ENCODE measurements around the gene CBLL2. TPM values are rescaled to one million over a fixed set of nuclear protein-coding genes. Genes with fewer than 3 reads are reported as not detected.

The CBLL2 gene
- polyA plus RNA-seq, 3 donors: not detected

DNA sequence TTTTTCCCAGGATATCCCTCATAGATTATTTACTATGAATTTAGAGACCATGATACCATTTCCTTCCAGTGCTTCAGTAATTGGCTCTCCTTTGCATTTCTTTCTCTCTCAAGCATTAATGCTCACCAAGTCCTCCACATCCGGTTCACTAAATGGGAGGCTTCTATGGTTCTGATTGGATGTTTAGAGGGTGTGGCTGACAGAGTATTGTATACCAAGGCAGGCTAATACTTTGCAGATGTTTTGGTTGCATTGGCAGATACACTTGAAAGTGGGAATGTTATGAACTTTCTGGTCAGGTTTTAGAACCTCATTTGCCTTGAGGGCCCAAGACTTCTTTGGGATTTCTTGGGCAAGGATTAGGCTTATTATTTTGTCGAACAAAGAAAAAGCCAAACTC is 24.2 kb downstream of the CBLL2 start:
- intact Hi-C loops (cut with micrococcal nuclease): no loop called here
- H3K27ac ChIP-seq (ENCODE audit: low read depth in 1 of 2, low read length in 2 of 2): no peak overlapping the region
- no peak overlapping the region for H3K4me3 ChIP-seq (replicated peaks in 1 of 3; ENCODE audit: low read depth in 2 of 3, low read length in 3 of 3)
- H2AFZ ChIP-seq (ENCODE audit: insufficient read depth, low read depth, low read length, poor library complexity, severe bottlenecking): no peak overlapping the region
- peaks cover 1 to 3% (median 3%) of the 10 kb centered on the region in 3 donors for H3K27me3 Mint-ChIP-seq (ENCODE audit: low read depth in 3 of 3)
- no peak overlapping the region for H3K4me3 Mint-ChIP-seq
- H3K4me1 Mint-ChIP-seq: no peaks in the 10 kb centered on the region
- no peaks in the 10 kb centered on the region for H3K9me3 ChIP-seq (replicated peaks in 1 of 2; ENCODE audit: control insufficient read depth in 1 of 2, insufficient read depth in 1 of 2, low read length in 2 of 2)
- no peak for DNase-seq
- TF ChIP-seq, protein P1, sequence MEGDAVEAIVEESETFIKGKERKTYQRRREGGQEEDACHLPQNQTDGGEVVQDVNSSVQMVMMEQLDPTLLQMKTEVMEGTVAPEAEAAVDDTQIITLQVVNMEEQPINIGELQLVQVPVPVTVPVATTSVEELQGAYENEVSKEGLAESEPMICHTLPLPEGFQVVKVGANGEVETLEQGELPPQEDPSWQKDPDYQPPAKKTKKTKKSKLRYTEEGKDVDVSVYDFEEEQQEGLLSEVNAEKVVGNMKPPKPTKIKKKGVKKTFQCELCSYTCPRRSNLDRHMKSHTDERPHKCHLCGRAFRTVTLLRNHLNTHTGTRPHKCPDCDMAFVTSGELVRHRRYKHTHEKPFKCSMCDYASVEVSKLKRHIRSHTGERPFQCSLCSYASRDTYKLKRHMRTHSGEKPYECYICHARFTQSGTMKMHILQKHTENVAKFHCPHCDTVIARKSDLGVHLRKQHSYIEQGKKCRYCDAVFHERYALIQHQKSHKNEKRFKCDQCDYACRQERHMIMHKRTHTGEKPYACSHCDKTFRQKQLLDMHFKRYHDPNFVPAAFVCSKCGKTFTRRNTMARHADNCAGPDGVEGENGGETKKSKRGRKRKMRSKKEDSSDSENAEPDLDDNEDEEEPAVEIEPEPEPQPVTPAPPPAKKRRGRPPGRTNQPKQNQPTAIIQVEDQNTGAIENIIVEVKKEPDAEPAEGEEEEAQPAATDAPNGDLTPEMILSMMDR (IDR thresholded peaks at IDR 0.05): no peak
- no peaks in the 10 kb centered on the region for H3K79me2 ChIP-seq (ENCODE audit: insufficient read depth, low read length)
- H3K27ac Mint-ChIP-seq: no peak overlapping the region
- no CpG with 5 or more reads among the region's 2 CpGs for WGBS (ENCODE audit: insufficient coverage)
- H3K36me3 ChIP-seq (replicated peaks in 1 of 2; ENCODE audit: control insufficient read depth in 1 of 2, insufficient read depth in 2 of 2, low read length in 2 of 2): no peaks in the 10 kb centered on the region
- H3K27me3 ChIP-seq (ENCODE audit: control insufficient read depth in 2 of 2, insufficient read depth in 2 of 2, low read length in 2 of 2): no peaks in the 10 kb centered on the region
- no peaks in the 10 kb centered on the region for H3K36me3 Mint-ChIP-seq
- H3K4me2 ChIP-seq (replicated peaks; ENCODE audit: extremely low read depth, low read length, poor library complexity, severe bottlenecking): no peak overlapping the region
- no peak overlapping the region for H3K9ac ChIP-seq (ENCODE audit: insufficient read depth, low read length, poor library complexity, severe bottlenecking)
- peaks cover 0 to 9% (median 2%) of the 10 kb centered on the region in 7 donors for H3K9me3 Mint-ChIP-seq
- H3K4me1 ChIP-seq (ENCODE audit: control insufficient read depth in 1 of 2, insufficient read depth in 2 of 2, low read length in 2 of 2): no peaks in the 10 kb centered on the region
- no peaks in the 10 kb centered on the region for H4K20me1 ChIP-seq (ENCODE audit: insufficient read depth, low read length)

GRCh38 chrX:22300130-22300529 is 27.4 kb downstream of the CBLL2 start:
- no peak overlapping the region for H2AFZ ChIP-seq (ENCODE audit: insufficient read depth, low read depth, low read length, poor library complexity, severe bottlenecking)

More at GRCh38 chrX:22300130-22300529, 27.4 kb downstream of the CBLL2 start:
- Histone ChIP-seq H3K79me2 (ENCODE audit: insufficient read depth, low read length) (no peaks in the 10 kb centered on the region), H4K20me1 (ENCODE audit: insufficient read depth, low read length) (no peaks in the 10 kb centered on the region), H3K27ac (ENCODE audit: low read depth in 1 of 2, low read length in 2 of 2) (no peak overlapping the region), H3K4me3 (replicated peaks in 1 of 3; ENCODE audit: low read depth in 2 of 3, low read length in 3 of 3) (no peak overlapping the region), H3K4me1 (ENCODE audit: control insufficient read depth in 1 of 2, insufficient read depth in 2 of 2, low read length in 2 of 2) (no peaks in the 10 kb centered on the region), H3K27me3 (ENCODE audit: control insufficient read depth in 2 of 2, insufficient read depth in 2 of 2, low read length in 2 of 2) (no peaks in the 10 kb centered on the region), H3K9me3 (replicated peaks in 1 of 2; ENCODE audit: control insufficient read depth in 1 of 2, insufficient read depth in 1 of 2, low read length in 2 of 2) (no peaks in the 10 kb centered on the region), H3K9ac (ENCODE audit: insufficient read depth, low read length, poor library complexity, severe bottlenecking) (no peak overlapping the region), H3K36me3 (replicated peaks in 1 of 2; ENCODE audit: control insufficient read depth in 1 of 2, insufficient read depth in 2 of 2, low read length in 2 of 2) (no peaks in the 10 kb centered on the region), H3K4me2 (replicated peaks; ENCODE audit: extremely low read depth, low read length, poor library complexity, severe bottlenecking) (no peak overlapping the region)
- Mint-ChIP-seq H3K4me1 (no peaks in the 10 kb centered on the region), H3K9me3 (peaks cover 0 to 4% (median 2%) of the 10 kb centered on the region in 7 donors), H3K4me3 (no peak overlapping the region), H3K27me3 (ENCODE audit: low read depth in 3 of 3) (peaks cover 0 to 1% (median 0%) of the 10 kb centered on the region in 3 donors), H3K36me3 (no peaks in the 10 kb centered on the region), H3K27ac (no peak overlapping the region)
- WGBS (ENCODE audit: insufficient coverage): no CpG with 5 or more reads among the region's 2 CpGs
- TF ChIP-seq, protein P1 (IDR thresholded peaks at IDR 0.05): no peak
- DNase-seq: no peak
- intact Hi-C loops (cut with micrococcal nuclease): no loop called here

Data from CD14-positive monocyte (primary cell).